ENCODE data around the gene FAM184B. TPM values are rescaled to one million over a fixed set of nuclear protein-coding genes. Genes with fewer than 3 reads are reported as not detected.

The FAM184B gene
- total RNA-seq, 1 donor from 2014 or later: under 0.01 TPM

DNA sequence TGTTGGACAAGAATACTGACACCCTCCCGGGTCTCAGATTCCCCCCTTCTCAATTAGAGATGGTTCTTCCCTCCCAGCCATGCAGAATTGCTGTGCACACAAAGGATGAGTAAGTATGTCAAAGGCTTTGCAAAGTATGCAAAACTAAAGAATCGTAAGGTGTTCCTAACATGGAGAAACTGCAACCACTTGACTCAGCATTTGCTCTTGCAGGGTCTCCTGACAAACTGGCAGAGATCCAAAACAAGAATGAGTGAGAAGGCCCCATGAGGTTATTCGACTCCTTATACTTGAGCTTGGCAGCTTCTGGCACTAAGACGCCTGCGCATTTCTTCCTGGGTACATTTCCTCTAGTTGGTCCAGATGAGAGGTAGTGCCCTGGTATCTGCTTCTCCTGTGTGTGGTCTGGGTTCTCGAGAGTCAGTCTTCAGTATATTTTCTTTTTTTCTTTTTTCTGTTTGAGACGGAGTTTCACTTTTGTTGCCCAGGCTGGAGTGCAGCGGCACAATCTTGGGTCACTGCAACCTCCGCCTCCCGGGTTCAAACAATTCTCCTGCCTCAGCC lies 8.2 kb downstream of the FAM184B start:
- DNase-seq (ENCODE audit: low read depth in 2 of 2): no peak

DNA sequence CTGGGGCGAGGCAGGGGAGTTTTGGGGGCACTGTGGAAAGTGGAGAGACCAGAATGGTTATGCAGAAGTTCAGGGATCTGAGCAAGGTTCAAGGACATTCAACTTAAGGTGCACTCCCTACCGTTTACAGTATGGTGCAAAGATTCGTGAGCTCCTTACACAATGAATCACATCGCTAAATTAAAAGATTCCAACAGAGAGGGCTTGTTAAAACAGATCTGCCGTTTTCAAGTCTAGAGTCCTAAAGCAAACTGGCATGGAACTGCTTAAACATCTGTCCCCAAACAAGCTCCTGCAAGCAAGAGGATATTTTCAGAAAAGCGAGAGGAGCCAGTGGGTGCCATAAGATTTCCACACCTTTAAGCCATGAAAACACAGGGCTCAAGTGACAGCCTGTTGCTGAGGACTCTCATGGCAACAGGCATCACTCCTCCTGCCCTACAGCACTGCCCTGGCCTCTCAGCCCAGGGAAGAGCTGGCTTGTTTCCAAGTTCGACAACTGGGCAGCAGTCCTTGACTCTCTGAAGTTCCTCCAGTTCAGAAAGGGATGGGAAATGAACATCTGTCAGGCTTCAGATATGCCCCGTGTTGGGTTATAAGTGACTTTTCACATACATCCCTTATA lies 10.0 kb downstream of the FAM184B start:
- no peak for DNase-seq (ENCODE audit: low read depth in 2 of 2)

DNA sequence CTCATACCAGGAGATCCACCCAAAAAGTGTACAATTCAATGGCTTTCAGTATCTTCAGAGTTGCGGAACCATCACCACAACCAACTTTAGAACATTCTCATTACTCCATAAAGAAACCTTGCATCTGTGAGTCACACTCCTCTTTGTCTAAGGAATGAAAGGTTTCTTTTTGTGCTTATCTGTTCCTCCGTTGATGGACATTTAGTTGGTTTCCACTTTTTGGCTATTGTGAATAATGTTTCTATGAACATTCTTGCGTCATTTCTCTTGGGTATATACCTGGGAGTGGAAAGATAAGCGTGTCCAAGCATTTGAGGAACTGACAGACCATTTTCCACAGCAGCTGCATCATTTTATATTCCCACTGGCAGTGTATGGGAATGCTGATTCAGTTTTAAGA lies 10.6 kb downstream of the FAM184B start:
- no peak for DNase-seq (ENCODE audit: low read depth in 2 of 2)

DNA sequence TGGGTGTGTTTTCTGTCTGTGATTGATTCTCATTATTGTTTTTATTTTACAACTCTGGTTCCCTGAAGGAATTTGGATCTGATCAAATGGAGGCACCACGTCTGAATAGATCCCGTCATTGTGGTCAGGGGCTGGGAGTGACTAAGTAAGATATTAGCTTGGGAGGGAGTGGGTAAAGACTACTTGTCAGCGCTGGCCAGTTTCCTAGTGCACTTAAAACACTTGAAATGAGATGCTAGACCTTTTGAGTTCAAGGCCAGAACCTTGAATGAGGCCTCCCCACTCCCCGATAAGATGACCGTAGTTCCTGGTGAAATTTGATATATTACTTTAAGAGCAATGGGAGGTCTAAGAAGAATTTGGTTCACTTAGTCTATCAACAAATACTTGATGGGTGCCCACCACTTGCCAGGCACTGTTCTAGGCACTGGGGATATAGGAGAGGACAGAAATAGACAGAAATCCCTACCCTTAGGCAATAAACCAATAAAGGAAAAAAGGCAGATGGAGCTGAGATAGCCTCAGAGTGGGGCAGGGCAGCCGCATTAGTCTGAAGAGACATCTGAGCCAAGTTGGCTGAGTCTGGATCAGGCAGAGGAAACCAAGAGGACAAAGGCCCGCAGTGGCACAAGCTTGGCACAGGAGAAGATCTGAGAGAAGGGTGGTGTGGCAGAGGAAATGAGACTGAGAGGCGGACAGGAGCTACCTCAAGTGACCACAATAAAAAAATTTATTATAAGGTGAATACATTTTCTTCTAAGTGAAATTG lies 11.8 kb downstream of the FAM184B start:
- DNase-seq (ENCODE audit: low read depth in 2 of 2): no peak

DNA sequence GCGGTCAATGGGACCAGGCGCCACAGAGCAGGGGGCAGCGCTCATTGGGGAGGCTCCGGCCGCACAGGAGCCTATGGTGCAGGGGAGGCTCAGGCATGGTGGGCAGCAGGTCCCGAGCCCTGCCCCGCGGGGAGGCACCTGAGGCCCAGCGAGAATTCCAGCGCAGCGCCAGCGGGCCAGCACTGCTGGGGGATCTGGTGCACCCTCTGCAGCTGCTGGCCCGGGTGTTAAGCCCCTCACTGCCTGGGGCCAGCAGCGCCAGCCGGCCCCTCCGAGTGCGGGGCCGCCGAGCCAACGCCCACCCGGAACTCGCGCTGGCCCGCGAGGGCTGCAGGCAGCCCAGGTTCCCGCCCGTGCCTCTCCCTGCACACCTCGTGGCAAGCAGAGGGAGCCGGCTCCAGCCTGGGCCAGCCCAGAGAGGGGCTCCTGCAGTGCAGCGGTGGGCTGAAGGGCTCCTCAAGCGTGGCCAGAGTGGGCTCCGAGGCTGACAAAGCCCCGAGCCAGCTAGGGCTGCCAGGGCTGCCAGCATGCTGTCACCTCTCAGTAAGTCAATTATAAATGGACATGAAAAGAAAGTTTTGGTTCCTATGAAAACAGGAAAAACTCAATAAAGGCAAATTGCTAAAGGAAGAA lies 14.5 kb downstream of the FAM184B start:
- DNase-seq (ENCODE audit: low read depth in 2 of 2): no peak

DNA sequence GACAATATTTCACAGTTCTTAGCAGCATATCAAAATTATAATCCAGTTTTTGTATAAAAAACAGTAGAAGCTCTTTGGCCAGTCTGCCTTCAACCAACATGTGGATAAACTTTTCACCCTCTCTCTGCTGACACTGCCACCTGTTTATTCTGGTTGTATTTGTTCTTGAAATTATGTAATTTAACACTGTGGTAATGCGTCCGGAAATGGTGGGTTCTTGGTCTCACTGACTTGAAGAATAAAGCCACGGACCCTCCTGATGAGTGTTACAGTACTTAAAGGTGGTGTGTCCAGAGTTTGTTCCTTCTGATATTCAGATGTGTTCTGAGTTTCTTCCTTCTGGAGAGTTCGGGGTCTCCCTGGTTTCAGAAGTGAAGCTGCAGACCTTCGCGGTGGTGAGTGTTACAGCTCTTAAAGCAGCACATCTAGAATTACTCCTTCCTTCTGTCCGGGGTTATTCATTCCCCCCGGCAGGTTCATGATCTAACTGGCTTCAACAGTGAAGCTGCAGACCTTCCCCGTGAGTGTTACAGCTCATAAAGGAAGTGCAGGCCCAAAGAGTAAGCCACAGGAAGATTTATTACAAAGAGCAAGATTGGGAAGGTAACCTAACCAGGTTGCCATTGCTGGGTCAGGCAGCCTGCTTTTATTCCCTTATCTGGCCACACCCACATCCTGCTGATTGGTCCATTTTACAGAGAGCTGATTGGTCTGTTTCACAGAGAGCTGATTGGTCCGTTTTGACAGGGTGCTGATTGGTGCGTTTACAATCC lies 15.7 kb downstream of the FAM184B start:
- no peak for DNase-seq (ENCODE audit: low read depth in 2 of 2)

DNA sequence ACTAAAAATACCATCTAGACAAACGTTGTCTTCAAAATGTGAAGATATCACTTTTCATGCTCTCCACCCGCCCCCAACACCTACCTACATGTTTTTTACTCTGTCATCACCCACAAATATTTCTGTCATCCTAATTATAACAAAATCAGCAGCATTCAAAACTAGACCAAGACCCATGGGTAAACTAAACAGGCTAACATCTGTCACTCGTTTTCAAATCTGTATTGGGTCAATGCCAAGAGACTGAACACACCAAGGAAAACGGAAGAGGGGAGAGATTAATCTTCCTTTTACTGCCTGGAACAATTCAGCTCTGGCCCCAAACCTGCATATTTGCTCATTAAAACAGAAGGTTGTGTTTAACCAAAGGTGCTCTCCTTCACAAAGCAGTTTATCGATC lies 17.5 kb downstream of the FAM184B start:
- no peak for DNase-seq (ENCODE audit: low read depth in 2 of 2)

DNA sequence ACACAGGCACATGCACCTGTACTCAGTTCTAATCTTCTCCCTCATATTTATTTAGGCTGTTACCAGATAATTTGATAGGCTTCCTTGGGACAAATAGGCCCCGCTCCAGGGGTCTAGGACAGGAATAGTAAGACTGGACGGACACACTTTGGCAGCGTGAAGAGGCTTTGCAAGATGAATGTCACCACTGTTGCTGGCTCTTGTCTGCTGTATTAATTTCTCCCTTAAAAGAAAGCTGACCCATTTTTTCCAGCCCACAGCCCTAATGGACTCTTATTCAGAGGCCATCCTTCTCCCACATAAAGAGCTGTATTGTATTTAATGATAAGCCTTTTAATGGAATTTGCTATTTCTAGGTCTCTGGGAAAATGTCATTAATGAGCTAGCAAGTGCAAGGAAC lies 18.0 kb downstream of the FAM184B start:
- DNase-seq (ENCODE audit: low read depth in 2 of 2): no peak

DNA sequence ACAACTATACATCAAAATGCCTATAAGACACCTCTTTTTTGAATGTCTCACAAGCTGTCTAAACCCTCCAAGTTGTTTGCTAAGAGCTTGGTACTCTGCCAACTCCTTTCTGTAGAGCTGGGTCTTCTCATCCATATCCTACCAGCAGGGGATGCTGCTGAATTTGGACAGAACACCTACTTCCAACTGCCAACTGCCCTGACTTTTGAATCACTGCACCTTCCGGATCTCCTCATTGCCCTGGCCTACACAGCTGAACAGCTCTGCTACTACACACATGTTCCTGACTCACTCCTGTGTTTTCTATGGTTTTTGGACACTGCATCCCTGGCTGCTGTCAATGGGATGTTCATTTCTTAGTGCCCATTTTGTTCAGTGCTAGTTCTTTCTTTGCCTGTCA lies 18.7 kb downstream of the FAM184B start:
- peak in 1 of 2 donors; percentile 21 for DNase-seq (ENCODE audit: low read depth in 2 of 2)

DNA sequence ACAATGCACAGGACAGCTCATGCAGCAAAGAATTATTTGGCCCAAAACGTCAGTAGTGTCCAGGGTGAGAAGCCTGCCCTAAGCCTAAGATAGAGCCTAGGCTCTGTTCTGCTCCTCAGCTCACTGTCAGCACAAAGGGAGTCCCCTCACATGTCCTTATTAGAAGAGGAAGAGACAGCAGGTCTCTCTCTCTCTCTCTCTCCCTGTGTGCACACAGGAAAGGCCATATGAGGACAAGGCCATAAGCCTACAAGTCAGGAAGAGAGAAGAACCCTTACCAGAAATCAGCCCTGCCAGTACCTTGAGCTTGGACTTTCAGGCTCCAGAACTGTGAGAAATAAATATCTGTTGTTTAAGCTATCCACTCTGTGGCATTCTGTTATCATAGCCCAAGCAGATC lies 20.4 kb downstream of the FAM184B start:
- no peak for DNase-seq (ENCODE audit: low read depth in 2 of 2)

DNA sequence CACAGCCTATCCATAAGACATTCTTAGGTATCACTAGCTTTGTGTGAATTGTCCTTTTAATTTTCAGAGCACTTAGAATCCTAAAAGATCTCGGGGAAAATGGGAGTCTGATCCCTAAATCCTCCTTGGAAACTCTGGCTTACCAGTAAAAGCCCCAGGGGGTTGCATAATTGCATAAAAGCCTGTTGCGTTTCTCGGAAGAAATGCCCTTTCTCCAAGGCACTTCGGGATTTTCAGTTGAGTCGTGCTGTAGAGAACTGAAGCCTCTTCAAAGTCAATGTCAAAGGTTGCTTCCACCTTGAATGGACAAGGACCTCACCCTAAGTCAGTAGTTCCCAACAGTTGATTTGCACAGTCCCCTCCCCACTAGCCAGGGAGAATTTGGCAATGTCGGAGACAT lies 20.8 kb downstream of the FAM184B start:
- no peak for DNase-seq (ENCODE audit: low read depth in 2 of 2)

DNA sequence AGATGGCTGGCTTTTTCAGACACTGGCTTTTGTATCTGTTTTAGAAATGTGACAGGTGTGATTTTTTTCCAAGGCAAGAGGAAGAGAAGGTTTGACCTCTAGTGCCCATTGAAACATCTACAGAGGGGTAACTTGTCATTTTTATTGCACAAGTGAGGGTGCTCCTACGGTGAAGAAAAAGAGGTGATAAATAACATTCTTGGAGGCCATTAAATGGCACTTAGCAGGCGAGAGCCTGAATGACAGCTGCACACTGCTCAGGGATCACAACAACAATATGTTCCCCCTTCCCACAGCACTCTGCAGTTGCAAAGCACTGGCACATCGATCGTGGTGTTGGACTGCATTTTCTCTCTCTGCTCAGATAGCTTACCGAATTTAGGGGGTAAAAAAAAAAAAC lies 22.9 kb downstream of the FAM184B start:
- no peak for DNase-seq (ENCODE audit: low read depth in 2 of 2)

DNA sequence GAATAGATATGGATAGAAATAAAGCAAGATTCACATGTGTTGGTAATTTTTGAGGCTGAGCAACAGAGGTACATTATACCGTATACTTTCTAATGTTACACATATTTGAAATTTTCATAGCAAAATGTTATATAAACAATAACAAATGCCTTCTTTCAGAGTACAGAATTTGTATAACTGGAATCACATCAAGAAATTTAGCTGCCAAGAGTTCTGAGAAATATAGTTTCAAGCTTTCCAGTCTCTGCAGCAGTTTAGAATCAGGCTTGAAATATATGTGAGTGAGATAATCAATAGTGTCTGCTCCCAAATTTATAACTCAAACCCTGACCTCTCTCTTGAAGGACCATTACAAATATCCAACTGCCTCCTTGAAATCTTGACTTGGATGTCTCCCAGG lies 23.8 kb downstream of the FAM184B start:
- DNase-seq (ENCODE audit: low read depth in 2 of 2): no peak

DNA sequence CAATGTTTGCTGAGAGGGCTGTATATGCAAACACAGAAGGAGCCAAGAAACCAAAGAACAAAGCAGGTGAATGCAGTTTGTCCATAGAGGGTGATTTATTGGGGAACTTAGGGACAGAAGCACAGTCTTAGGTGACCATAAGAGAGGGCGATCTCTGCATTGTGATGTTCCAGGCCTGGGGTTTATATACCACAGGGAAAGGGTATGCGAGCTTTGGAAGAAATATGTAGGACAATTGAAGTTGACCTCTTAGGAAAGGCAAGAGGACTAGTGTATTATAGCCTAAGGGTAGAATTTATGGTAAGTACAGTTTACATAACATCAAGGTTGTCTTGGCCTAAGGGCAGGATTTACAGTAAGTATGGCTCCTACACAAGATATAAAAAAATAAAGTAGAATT lies 27.8 kb downstream of the FAM184B start:
- DNase-seq (ENCODE audit: low read depth in 2 of 2): no peak

DNA sequence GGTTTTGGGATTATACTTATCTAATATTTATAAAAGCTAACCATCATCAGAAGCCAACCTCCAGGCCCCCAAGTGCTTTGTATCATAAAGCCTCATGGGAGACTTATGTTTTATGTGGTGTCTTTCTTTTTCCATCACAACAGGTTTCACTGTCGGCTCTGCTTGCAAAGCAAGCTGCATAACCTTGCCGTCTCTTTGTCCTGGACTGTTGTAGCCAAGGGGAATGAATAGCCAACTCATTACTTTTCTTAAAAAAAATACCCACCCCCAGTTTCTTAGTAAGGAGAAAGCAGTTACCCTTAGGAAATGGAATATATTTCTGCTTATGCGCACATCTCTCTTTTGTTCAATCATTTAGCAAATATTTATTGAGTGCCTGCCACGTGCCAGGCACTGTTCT lies 40.7 kb downstream of the FAM184B start:
- no peak for DNase-seq (ENCODE audit: low read depth in 2 of 2)

DNA sequence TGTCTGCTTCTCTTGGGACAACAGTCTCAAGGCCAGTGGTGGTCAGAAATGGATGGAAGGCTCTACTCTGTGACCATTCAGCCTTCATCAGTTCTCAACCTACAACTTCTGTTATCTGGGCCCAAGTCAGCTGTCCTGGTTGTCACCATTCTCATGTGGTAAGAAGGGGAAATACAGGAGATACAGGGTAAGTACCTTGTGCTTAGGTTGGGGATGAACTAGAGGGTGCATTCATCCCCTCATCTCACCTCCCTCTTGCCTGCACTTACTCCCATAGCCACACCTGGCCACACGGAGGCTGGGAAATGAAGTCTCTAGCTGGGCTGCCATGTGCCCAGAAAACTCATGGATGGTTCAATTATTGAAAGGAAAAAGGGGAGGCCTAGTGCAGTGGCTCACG lies 44.9 kb downstream of the FAM184B start:
- DNase-seq (ENCODE audit: low read depth in 2 of 2): no peak

DNA sequence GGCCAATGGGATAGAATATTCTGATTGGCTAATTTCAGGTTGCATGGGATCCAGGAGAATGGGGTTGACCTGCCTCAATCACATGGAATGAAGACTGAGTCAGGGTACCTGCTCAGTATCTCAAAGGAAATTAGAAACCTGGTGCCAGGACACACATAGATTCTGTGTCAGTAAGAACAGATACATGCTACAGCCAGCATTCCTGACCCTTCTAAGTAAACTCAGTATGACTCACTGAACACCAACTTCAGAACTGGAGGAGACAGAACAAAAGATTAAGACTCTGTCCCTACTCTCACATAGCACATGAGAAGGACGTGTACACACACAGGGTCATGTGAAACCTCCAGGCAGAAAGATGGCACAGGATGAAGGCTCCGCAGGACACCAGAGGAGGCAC lies 54.5 kb downstream of the FAM184B start:
- DNase-seq (ENCODE audit: low read depth in 2 of 2): no peak

DNA sequence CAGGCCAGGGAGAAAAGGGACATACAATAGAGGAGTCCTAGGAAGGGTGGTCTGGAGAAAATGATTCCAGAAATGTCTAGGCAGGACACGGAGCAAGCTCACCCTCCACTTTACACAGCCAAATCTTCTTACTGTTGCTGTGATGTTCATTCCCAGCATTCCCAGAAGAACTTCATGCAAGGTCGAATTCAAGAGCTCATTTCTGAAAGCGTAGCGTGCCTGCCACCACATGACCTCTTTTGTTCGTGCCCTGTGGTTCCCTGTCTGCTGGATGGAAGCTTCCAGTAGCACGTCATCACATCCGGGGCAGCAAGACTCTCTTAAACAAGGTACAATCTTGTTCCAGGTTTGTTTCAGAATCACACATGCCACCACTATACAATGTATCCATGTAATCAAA lies 57.8 kb downstream of the FAM184B start:
- DNase-seq (ENCODE audit: low read depth in 2 of 2): no peak

DNA sequence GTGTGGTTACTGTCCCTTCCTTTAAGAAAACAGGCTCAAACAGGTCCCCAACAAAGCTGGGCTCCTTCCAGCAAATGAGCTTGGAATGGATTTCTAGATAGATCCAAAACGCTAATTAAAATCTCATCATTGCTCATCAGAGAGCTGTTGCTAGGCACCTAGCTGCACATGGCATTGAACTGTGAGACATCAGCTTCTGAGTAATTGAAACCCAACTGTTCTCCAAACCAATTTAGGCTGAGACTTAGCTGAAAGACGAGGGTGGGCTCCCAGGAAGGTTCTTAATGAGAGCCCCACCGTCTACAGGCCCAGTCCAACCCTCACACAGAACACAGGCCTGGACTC lies 59.1 kb downstream of the FAM184B start:
- no peak for DNase-seq (ENCODE audit: low read depth in 2 of 2)

DNA sequence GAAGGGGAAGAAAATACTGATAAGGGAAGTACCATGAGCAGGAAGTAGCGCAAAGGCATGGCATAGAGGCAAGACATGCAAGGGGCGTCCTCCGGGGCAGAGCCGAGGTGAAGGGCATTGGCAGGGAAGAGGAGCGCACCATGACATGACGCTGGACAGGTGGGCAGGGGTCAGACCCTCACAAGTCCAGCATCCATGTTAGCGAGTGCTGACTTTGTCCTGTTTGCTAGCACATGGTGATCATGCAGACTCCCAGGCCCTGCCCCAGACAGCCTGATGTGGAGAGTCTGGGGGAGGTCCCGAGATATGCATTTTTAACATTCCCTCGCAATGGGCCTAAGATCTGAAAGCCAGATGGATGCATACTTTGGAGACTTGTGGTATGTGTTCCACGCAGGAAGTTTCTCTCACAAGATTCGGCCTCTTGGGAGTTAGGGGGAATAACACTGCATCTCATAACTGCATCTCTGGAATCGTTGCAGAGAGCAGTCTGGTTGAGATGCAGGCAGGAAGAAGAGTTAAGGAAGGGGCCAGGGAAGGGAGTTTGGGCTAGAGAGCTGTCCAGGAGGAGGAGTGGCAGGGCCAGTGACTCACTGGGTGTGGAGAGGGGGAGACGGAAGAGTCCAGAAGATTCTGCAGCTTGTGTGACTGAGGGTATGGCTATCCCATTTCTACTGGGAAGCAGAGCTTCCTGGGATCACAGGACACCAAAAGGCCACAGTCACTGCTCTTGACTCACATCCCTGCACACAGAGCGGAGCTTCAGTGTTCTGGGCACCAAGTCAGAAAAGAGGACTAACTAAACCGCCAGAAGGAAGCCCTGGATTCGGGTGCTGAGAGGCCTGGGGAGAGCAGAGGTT lies 59.7 kb downstream of the FAM184B start:
- no peak for DNase-seq (ENCODE audit: low read depth in 2 of 2)

DNA sequence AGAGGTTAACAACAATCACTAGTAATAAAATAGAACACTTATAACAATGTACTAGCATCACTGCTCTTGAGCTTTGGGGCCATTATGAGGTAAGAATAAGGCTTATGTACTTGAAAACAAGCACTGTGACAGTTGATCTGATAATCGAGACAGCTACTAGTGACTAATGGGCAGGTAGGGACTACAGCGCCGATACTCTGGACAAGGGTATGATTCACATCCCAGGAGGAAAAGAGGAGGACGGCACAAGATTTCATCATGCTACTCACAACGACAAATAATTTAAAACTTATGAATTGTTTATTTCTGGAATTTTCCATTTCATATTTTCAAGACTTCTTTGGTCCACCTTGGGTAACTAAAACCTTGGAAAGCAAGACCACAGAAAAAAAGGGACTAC lies 62.3 kb downstream of the FAM184B start:
- DNase-seq (ENCODE audit: low read depth in 2 of 2): no peak
